Mesothelial cell of epicardium (in vitro differentiated cells): ENCODE measurements around the gene VIPR2. TPM values are rescaled to one million over a fixed set of nuclear protein-coding genes. Genes with fewer than 3 reads are reported as not detected.
"Not testable (repeated sequence)": the region's sequence is repeated elsewhere in the genome, so short reads cannot be mapped to it uniquely, and the experiment has no call there.

ENCODE experiments used
- DNase-seq, 2 experiments: peaks; one replicate each; pipeline ENCODE4 v3.0.0; 2021; ENCODE audit warnings: low spot score in 2 of 2; ENCODE audit not compliant: unreplicated experiment in 2 of 2
- H3K27ac Mint-ChIP-seq: 2 replicates; pipeline ENCODE4 v1.8.0; 2021; ENCODE audit warnings: mixed read lengths
- H3K27me3 Mint-ChIP-seq: 2 replicates; pipeline ENCODE4 v1.8.0; 2021; ENCODE audit warnings: low read depth, mixed read lengths
- H3K36me3 Mint-ChIP-seq: 2 replicates; pipeline ENCODE4 v1.8.0; 2021; ENCODE audit warnings: mixed read lengths
- H3K4me1 Mint-ChIP-seq: 2 replicates; pipeline ENCODE4 v1.8.0; 2021; ENCODE audit warnings: mixed read lengths
- H3K4me3 Mint-ChIP-seq: 2 replicates; pipeline ENCODE4 v1.8.0; 2021; ENCODE audit warnings: mild to moderate bottlenecking, moderate library complexity, mixed read lengths
- H3K9me3 Mint-ChIP-seq: 2 replicates; pipeline ENCODE4 v1.8.0; 2021; ENCODE audit warnings: mixed read lengths
- total RNA-seq: library from RNA; stranded (reverse); gene quantifications from 3 replicates; pipeline ENCODE4 v1.2.1, GENCODE V29; 2021
- TF ChIP-seq, protein P1 (sequence below): fragments of 200-600 bp; sonication (generic); IDR thresholded peaks from one replicate; pipeline ENCODE4 v1.5.0; 2021; ENCODE audit warnings: antibody characterized with exemption; ENCODE audit not compliant: unreplicated experiment

VIPR2 gene
- total RNA-seq, 1 donor from 2014 or later = 0.04 TPM

DNA sequence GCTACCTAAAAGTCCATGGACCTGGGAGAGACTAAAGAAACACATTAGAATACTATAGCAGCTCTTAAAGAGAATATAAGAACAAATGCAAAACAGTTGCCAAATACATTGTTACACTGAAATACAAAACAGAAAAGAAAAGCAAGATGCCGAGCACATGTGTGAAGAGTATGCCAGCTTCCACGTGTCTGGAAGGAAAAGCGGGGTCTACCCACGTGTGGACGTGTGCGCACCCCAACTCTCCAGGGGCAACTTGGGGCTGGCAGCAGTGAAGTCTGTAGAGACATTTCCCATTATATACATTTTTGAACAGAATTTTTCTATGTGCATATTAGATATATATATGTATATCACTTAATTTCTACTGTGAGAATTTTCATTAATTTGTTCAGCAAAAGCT, 6.2 kb downstream of the VIPR2 start:
- peaks cover 55% of the 10 kb centered on the region for H3K27me3 Mint-ChIP-seq
- H3K27ac Mint-ChIP-seq = no peak overlapping the region
- H3K4me1 Mint-ChIP-seq = no peaks in the 10 kb centered on the region

DNA sequence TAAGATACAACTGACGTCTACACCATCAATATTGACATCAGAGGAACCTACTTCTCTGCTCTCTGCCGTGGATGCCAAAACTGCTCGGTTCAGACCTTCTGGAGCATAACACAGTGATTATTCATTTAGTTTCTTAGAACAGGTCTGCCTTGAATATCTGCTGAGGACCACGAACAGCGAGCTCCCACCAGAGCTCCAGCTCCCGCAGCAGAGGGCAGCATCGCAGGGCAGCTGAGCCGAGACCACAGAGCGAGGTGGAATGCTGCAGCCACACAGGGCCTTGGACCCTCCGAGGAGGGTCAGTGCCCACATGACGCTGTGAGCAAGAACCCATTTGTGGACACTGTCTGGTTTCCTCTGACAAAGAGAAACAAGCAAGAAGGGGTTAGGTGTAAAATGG, 6.8 kb downstream of the VIPR2 start:
- H3K4me1 Mint-ChIP-seq = no peaks in the 10 kb centered on the region
- H3K27me3 Mint-ChIP-seq = peaks cover 49% of the 10 kb centered on the region

More for the DNA sequence above, 6.2 kb downstream of the VIPR2 start:
- DNase-seq = no peak
- Mint-ChIP-seq H3K36me3 (no peaks in the 10 kb centered on the region), H3K9me3 (no peaks in the 10 kb centered on the region), H3K4me3 (no peak overlapping the region)
- TF ChIP-seq, protein P1, sequence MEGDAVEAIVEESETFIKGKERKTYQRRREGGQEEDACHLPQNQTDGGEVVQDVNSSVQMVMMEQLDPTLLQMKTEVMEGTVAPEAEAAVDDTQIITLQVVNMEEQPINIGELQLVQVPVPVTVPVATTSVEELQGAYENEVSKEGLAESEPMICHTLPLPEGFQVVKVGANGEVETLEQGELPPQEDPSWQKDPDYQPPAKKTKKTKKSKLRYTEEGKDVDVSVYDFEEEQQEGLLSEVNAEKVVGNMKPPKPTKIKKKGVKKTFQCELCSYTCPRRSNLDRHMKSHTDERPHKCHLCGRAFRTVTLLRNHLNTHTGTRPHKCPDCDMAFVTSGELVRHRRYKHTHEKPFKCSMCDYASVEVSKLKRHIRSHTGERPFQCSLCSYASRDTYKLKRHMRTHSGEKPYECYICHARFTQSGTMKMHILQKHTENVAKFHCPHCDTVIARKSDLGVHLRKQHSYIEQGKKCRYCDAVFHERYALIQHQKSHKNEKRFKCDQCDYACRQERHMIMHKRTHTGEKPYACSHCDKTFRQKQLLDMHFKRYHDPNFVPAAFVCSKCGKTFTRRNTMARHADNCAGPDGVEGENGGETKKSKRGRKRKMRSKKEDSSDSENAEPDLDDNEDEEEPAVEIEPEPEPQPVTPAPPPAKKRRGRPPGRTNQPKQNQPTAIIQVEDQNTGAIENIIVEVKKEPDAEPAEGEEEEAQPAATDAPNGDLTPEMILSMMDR = no peak

DNA sequence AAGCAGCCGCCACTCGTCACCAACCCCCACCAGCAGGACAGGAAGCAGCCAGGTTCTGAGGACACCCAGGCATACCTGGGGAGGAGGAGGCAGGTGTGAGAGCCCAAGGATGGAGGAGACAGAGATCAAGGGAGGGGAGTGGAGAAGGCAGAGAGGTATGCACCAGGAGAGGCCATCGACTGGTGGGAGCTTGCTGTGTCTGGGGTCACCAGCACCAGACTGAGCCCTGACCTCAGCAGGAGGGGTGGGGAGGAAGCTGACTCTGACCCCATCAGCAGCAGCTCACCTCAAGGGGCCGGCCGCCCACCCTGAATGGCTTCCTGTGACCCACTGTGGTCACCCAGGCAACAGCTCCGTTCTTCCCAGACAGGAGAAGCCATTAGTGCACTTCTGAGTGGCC, 7.8 kb downstream of the VIPR2 start:
- TF ChIP-seq, protein P1 = no peak
- no peak for DNase-seq
- H3K9me3 Mint-ChIP-seq = no peaks in the 10 kb centered on the region
- no peaks in the 10 kb centered on the region for H3K4me1 Mint-ChIP-seq
- H3K27me3 Mint-ChIP-seq = peaks cover 39% of the 10 kb centered on the region
- H3K36me3 Mint-ChIP-seq = no peaks in the 10 kb centered on the region
- H3K4me3 Mint-ChIP-seq = no peak overlapping the region
- no peak overlapping the region for H3K27ac Mint-ChIP-seq

More for the DNA sequence above, 6.8 kb downstream of the VIPR2 start:
- no peak for DNase-seq
- TF ChIP-seq, protein P1 = no peak
- Mint-ChIP-seq H3K9me3 (no peaks in the 10 kb centered on the region), H3K36me3 (no peaks in the 10 kb centered on the region), H3K4me3 (no peak overlapping the region), H3K27ac (no peak overlapping the region)

DNA sequence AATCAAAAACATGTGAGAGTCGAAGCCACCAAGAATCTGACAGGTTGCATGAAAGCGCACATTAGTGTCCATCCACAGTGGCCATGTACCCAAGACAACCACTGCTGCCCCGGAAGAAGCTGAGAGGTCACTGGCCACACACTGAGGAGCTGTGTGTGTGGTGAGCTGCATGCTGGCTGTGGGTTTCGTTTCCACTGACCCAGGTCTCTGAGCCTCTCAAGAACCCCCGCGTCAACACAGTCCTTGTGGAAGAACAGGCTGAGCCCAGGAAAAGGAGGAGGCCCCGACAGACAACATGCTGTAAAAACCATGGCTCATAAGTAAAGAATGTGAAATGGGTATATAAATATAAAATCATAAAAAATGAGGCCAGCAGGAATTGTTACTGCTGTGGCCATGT, 8.2 kb downstream of the VIPR2 start:
- TF ChIP-seq, protein P1 = no peak
- Mint-ChIP-seq H3K27me3 (peaks cover 36% of the 10 kb centered on the region), H3K36me3 (no peaks in the 10 kb centered on the region), H3K4me1 (no peaks in the 10 kb centered on the region), H3K9me3 (no peaks in the 10 kb centered on the region), H3K27ac (no peak overlapping the region), H3K4me3 (no peak overlapping the region)
- DNase-seq = no peak

DNA sequence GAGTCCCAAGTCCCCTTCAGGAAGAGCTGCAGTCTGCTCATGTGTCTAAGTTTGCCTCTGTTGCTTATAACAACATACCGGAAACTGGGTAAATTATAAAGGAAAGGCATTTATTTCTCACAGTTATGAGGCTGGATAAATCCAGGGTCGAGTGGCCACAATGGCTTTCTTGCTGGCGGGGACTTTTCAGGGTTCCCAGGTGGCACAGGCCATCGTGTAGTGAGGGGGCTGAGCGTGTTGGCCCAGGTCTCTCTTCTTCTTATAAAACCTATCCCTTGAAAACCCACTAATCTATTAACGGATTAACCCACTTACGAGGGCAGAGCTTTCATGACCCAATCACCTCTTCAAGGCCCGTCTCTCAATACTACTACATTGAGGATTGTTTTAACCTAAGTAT, 8.7 kb downstream of the VIPR2 start:
- TF ChIP-seq, protein P1 = no peak
- H3K27me3 Mint-ChIP-seq = peaks cover 35% of the 10 kb centered on the region
- H3K27ac Mint-ChIP-seq = no peak overlapping the region
- no peaks in the 10 kb centered on the region for H3K36me3 Mint-ChIP-seq
- no peak for DNase-seq
- no peaks in the 10 kb centered on the region for H3K4me1 Mint-ChIP-seq
- H3K9me3 Mint-ChIP-seq = no peaks in the 10 kb centered on the region
- H3K4me3 Mint-ChIP-seq = no peak overlapping the region

DNA sequence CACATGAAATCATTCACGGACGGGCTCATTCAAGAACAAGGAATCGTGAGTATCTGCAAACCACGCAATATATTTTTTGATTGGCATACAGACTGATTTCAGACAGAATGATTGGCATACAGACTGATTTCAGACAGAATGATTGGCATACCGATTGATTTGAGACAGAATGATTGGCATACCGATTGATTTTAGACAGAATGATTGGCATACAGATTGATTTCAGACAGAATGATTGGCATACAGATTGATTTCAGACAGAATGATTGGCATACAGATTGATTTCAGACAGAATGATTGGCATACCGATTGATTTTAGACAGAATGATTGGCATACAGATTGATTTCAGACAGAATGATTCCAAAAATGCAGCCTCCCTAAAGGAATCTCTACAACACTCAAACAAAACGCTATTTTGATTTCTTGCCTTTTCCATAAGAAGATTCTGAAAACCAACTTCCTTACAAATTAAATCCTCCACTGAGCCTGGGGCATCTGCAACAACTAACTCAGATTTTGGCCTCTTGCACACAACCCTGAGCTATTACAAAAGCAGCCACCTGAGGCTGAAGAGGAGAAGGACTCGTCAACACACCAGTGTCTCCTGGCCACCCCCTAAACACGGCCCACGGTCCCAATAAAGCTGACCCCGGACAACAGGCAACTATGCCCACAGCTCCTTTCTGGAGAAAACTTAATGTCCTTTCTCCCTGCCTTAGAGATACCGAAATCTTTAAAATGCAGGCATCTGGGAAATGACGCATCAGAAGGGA, 11.8 kb downstream of the VIPR2 start:
- not testable (repeated sequence) for H3K27ac Mint-ChIP-seq, H3K4me1 Mint-ChIP-seq, H3K4me3 Mint-ChIP-seq, H3K9me3 Mint-ChIP-seq, H3K36me3 Mint-ChIP-seq, DNase-seq
- peaks cover 16% of the 10 kb centered on the region for H3K27me3 Mint-ChIP-seq
